Coronary artery (tissue), 2 donors: ENCODE data around the gene SLC9A3.

Experiments used
- DNase-seq: peaks from one replicate; pipeline ENCODE4 v3.0.0-alpha.2; 2017; ENCODE audit warnings: low spot score
- H3K27ac ChIP-seq, 2 donors: fragments of 200-600 bp; sonication (generic); one replicate each; pipeline ENCODE4 v1.5.1; 2016 to 2019
- H3K4me3 ChIP-seq: fragments of 200-600 bp; sonication (generic); 2 replicates; pipeline ENCODE4 v1.5.1; 2016; ENCODE audit warnings: mild to moderate bottlenecking, moderate library complexity
- CTCF ChIP-seq: fragments of 200-600 bp; sonication (generic); IDR thresholded peaks from one replicate; pipeline ENCODE4 v1.5.1; 2019; ENCODE audit warnings: antibody characterized with exemption

Gene SLC9A3

GRCh38 chr5:505951-506525, 18.2 kb downstream of the SLC9A3 start:
- DNase-seq = no peak
- no peak for TF ChIP-seq CTCF
- Histone ChIP-seq H3K27ac (no peak overlapping the region), H3K4me3 (no peak overlapping the region)

GRCh38 chr5:504326-505154, 19.7 kb downstream of the SLC9A3 start:
- TF ChIP-seq CTCF = no peak
- H3K4me3 ChIP-seq = no peak overlapping the region

GRCh38 chr5:502325-503079, 21.7 kb downstream of the SLC9A3 start:
- DNase-seq = no peak
- Histone ChIP-seq H3K4me3 (no peak overlapping the region), H3K27ac (no peak overlapping the region)
- TF ChIP-seq CTCF = no peak

More at GRCh38 chr5:504326-505154, 19.7 kb downstream of the SLC9A3 start:
- H3K27ac ChIP-seq = no peak overlapping the region
- no peak for DNase-seq

GRCh38 chr5:501831-502184, 22.4 kb downstream of the SLC9A3 start:
- H3K27ac ChIP-seq = no peak overlapping the region
- TF ChIP-seq CTCF = no peak
- no peak overlapping the region for H3K4me3 ChIP-seq
- no peak for DNase-seq

GRCh38 chr5:501105-501830, 23.0 kb downstream of the SLC9A3 start:
- no peak overlapping the region for H3K4me3 ChIP-seq
- H3K27ac ChIP-seq = no peak overlapping the region
- DNase-seq = no peak
- TF ChIP-seq CTCF = no peak

- no peak for DNase-seq
- TF ChIP-seq CTCF = no peak
- H3K4me3 ChIP-seq = no peak overlapping the region
- no peak overlapping the region for H3K27ac ChIP-seq
Observed at GRCh38 chr5:500491-500890, 23.8 kb downstream of the SLC9A3 start.
